ENCODE data around the gene TMEM132D.

- TF ChIP-seq CTCF (IDR thresholded peaks at IDR 0.05) (no peak), EZH2 (IDR thresholded peaks at IDR 0.05) (no peak)
These were observed 180.6 kb downstream of the TMEM132D start for GRCh38 chr12:129723260-129723659.
